Nephron progenitor cell (in vitro differentiated cells): ENCODE measurements around the gene SLC43A2.
"Not testable (repeated sequence)": the region's sequence is repeated elsewhere in the genome, so short reads cannot be mapped to it uniquely, and the experiment has no call there.

Source experiments
- DNase-seq: peaks from one replicate; pipeline ENCODE4 v3.0.0; 2021
- H3K27ac Mint-ChIP-seq: 2 replicates; pipeline ENCODE4 v1.8.0; 2021; ENCODE audit warnings: mild to moderate bottlenecking, moderate library complexity, mixed read lengths
- H3K27me3 Mint-ChIP-seq: 2 replicates; pipeline ENCODE4 v1.8.0; 2021; ENCODE audit warnings: mild to moderate bottlenecking, low read depth, mixed read lengths; ENCODE audit not compliant: poor library complexity
- H3K36me3 Mint-ChIP-seq: 2 replicates; pipeline ENCODE4 v1.8.0; 2021; ENCODE audit warnings: low read depth, mixed read lengths
- H3K4me1 Mint-ChIP-seq: 2 replicates; pipeline ENCODE4 v1.8.0; 2021; ENCODE audit warnings: mixed read lengths
- H3K4me3 Mint-ChIP-seq: 2 replicates; pipeline ENCODE4 v1.8.0; 2021; ENCODE audit warnings: mild to moderate bottlenecking, moderate library complexity, mixed read lengths
- H3K9me3 Mint-ChIP-seq: 2 replicates; pipeline ENCODE4 v1.8.0; 2021; ENCODE audit warnings: mild to moderate bottlenecking, moderate library complexity, mixed read lengths
- CTCF ChIP-seq: fragments of 200-600 bp; sonication (generic); IDR thresholded peaks from 2 replicates; pipeline ENCODE4 v1.5.0; 2021; ENCODE audit warnings: antibody characterized with exemption

The SLC43A2 gene

GRCh38 chr17:1535737-1536136, 92.9 kb downstream of the SLC43A2 start:
- no peak for TF ChIP-seq CTCF
- no peaks in the 10 kb centered on the region for H3K9me3 Mint-ChIP-seq
- H3K27ac Mint-ChIP-seq = peak overlapping the region; percentile 83
- H3K27me3 Mint-ChIP-seq = no peaks in the 10 kb centered on the region
- no peak for DNase-seq
- H3K4me1 Mint-ChIP-seq = no peaks in the 10 kb centered on the region
- peaks cover 74% of the 10 kb centered on the region for H3K36me3 Mint-ChIP-seq
- H3K4me3 Mint-ChIP-seq = no peak overlapping the region

- TF ChIP-seq CTCF = no peak
- no peak for DNase-seq
- Mint-ChIP-seq H3K27ac (no peak overlapping the region), H3K4me1 (no peaks in the 10 kb centered on the region), H3K36me3 (peaks cover 67% of the 10 kb centered on the region), H3K4me3 (no peak overlapping the region), H3K27me3 (no peaks in the 10 kb centered on the region), H3K9me3 (no peaks in the 10 kb centered on the region)
These were observed 94.8 kb downstream of the SLC43A2 start for GRCh38 chr17:1533661-1534325.

- H3K4me3 Mint-ChIP-seq = no peak overlapping the region
- no peaks in the 10 kb centered on the region for H3K9me3 Mint-ChIP-seq
- DNase-seq = no peak
- peak overlapping the region; percentile 13 for H3K27ac Mint-ChIP-seq
- H3K27me3 Mint-ChIP-seq = no peaks in the 10 kb centered on the region
- TF ChIP-seq CTCF = no peak
- no peaks in the 10 kb centered on the region for H3K4me1 Mint-ChIP-seq
- peaks cover 66% of the 10 kb centered on the region for H3K36me3 Mint-ChIP-seq
These were observed 95.6 kb downstream of the SLC43A2 start for GRCh38 chr17:1532836-1533602.

GRCh38 chr17:1529863-1530262, 98.8 kb downstream of the SLC43A2 start:
- Mint-ChIP-seq H3K36me3 (peaks cover 60% of the 10 kb centered on the region), H3K4me3 (no peak overlapping the region), H3K9me3 (no peaks in the 10 kb centered on the region), H3K4me1 (no peaks in the 10 kb centered on the region), H3K27me3 (no peaks in the 10 kb centered on the region), H3K27ac (no peak overlapping the region)
- no peak for TF ChIP-seq CTCF
- DNase-seq = no peak

GRCh38 chr17:1526876-1527275, 101.8 kb downstream of the SLC43A2 start:
- not testable (repeated sequence) for DNase-seq, H3K4me3 Mint-ChIP-seq
- peaks cover 45% of the 10 kb centered on the region for H3K36me3 Mint-ChIP-seq

GRCh38 chr17:1522626-1523025, 106.0 kb downstream of the SLC43A2 start:
- Mint-ChIP-seq H3K27ac (peak overlapping the region; percentile 66), H3K4me3 (no peak overlapping the region), H3K36me3 (peaks cover 37% of the 10 kb centered on the region), H3K27me3 (no peaks in the 10 kb centered on the region), H3K9me3 (no peaks in the 10 kb centered on the region), H3K4me1 (peaks cover 12% of the 10 kb centered on the region)
- TF ChIP-seq CTCF = no peak
- DNase-seq = no peak

More at GRCh38 chr17:1526876-1527275, 101.8 kb downstream of the SLC43A2 start:
- not testable (repeated sequence) for H3K9me3 Mint-ChIP-seq, H3K4me1 Mint-ChIP-seq, H3K27ac Mint-ChIP-seq, H3K27me3 Mint-ChIP-seq
